ENCODE measurements around the gene GRAMD2B. TPM values are rescaled to one million over a fixed set of nuclear protein-coding genes. Genes with fewer than 3 reads are reported as not detected.

The GRAMD2B gene
- total RNA-seq, 1 donor from 2014 or later = 11.0 TPM

GRCh38 chr5:126450907-126451306 lies 27.7 kb downstream of the GRAMD2B start:
- no peak for DNase-seq (ENCODE audit: low spot score)
- H3K4me1 ChIP-seq = no peaks in the 10 kb centered on the region
- H3K9ac ChIP-seq = no peak overlapping the region
- H3K4me2 ChIP-seq = no peak overlapping the region
- no peaks in the 10 kb centered on the region for H3K27me3 ChIP-seq
- no peaks in the 10 kb centered on the region for H3K79me2 ChIP-seq (ENCODE audit: low read depth)
- Mint-ChIP-seq H3K27me3 (ENCODE audit: insufficient read depth, low read depth) (no peaks in the 10 kb centered on the region), H3K4me1 (peaks cover 12% of the 10 kb centered on the region), H3K27ac (no peak overlapping the region), H3K4me3 (no peak overlapping the region), H3K36me3 (no peaks in the 10 kb centered on the region), H3K9me3 (peaks cover 2% of the 10 kb centered on the region)
- TF ChIP-seq EZH2phosphoT487 (IDR thresholded peaks at IDR 0.05) = no peak
- no peaks in the 10 kb centered on the region for H3F3A ChIP-seq (ENCODE audit: low read depth)
- H2AFZ ChIP-seq (replicated peaks) = no peak overlapping the region
- H3K9me3 ChIP-seq (ENCODE audit: low read depth) = no peaks in the 10 kb centered on the region
- H3K27ac ChIP-seq = no peak overlapping the region
- H3K36me3 ChIP-seq = no peaks in the 10 kb centered on the region
- no peaks in the 10 kb centered on the region for H4K20me1 ChIP-seq (ENCODE audit: low read depth)
- H3K4me3 ChIP-seq = no peak overlapping the region

- H3K36me3 Mint-ChIP-seq = no peaks in the 10 kb centered on the region
- TF ChIP-seq EZH2phosphoT487 (IDR thresholded peaks at IDR 0.05) = no peak
- TF ChIP-seq CTCF (IDR thresholded peaks at IDR 0.05) = no peak
- TF ChIP-seq EZH2 (IDR thresholded peaks at IDR 0.05) = no peak
- H3K4me1 ChIP-seq = no peaks in the 10 kb centered on the region
- H3K4me2 ChIP-seq = no peak overlapping the region
- H3K27ac Mint-ChIP-seq = no peak overlapping the region
- H3K9ac ChIP-seq = no peak overlapping the region
- no peaks in the 10 kb centered on the region for H3K27me3 ChIP-seq
- H3K4me1 Mint-ChIP-seq = peaks cover 12% of the 10 kb centered on the region
- DNase-seq (ENCODE audit: low spot score) = no peak
- H4K20me1 ChIP-seq (ENCODE audit: low read depth) = no peaks in the 10 kb centered on the region
- H3K9me3 Mint-ChIP-seq = peaks cover 2% of the 10 kb centered on the region
- no peaks in the 10 kb centered on the region for H3K9me3 ChIP-seq (ENCODE audit: low read depth)
- no peak overlapping the region for H2AFZ ChIP-seq (replicated peaks)
- no peak overlapping the region for H3K27ac ChIP-seq
- no peak overlapping the region for H3K4me3 Mint-ChIP-seq
- H3K27me3 Mint-ChIP-seq (ENCODE audit: insufficient read depth, low read depth) = peaks cover under 1% of the 10 kb centered on the region
- no peaks in the 10 kb centered on the region for H3K36me3 ChIP-seq
- no peak overlapping the region for H3K4me3 ChIP-seq
- no peaks in the 10 kb centered on the region for H3K79me2 ChIP-seq (ENCODE audit: low read depth)
- no peaks in the 10 kb centered on the region for H3F3A ChIP-seq (ENCODE audit: low read depth)
Observed at GRCh38 chr5:126452477-126452876, 29.3 kb downstream of the GRAMD2B start.

- H3K4me1 Mint-ChIP-seq = peaks cover 12% of the 10 kb centered on the region
- no peak for DNase-seq (ENCODE audit: low spot score)
- H3K27me3 Mint-ChIP-seq (ENCODE audit: insufficient read depth, low read depth) = peaks cover 3% of the 10 kb centered on the region
- no peak overlapping the region for H3K27ac ChIP-seq
- no peaks in the 10 kb centered on the region for H3K79me2 ChIP-seq (ENCODE audit: low read depth)
- H3F3A ChIP-seq (ENCODE audit: low read depth) = no peaks in the 10 kb centered on the region
- no peaks in the 10 kb centered on the region for H3K36me3 ChIP-seq
- H3K4me1 ChIP-seq = no peaks in the 10 kb centered on the region
- no peaks in the 10 kb centered on the region for H3K27me3 ChIP-seq
- H3K4me3 ChIP-seq = no peak overlapping the region
- H3K4me2 ChIP-seq = no peak overlapping the region
- TF ChIP-seq EZH2 (IDR thresholded peaks at IDR 0.05) (no peak), CTCF (IDR thresholded peaks at IDR 0.05) (no peak), EZH2phosphoT487 (IDR thresholded peaks at IDR 0.05) (no peak)
- no peaks in the 10 kb centered on the region for H3K36me3 Mint-ChIP-seq
- H3K9ac ChIP-seq = no peak overlapping the region
- no peaks in the 10 kb centered on the region for H4K20me1 ChIP-seq (ENCODE audit: low read depth)
- H3K27ac Mint-ChIP-seq = no peak overlapping the region
- H3K9me3 Mint-ChIP-seq = peaks cover 2% of the 10 kb centered on the region
- H2AFZ ChIP-seq (replicated peaks) = no peak overlapping the region
- no peak overlapping the region for H3K4me3 Mint-ChIP-seq
- H3K9me3 ChIP-seq (ENCODE audit: low read depth) = no peaks in the 10 kb centered on the region
Observed at GRCh38 chr5:126454081-126454480, 30.9 kb downstream of the GRAMD2B start.

GRCh38 chr5:126454535-126454934 lies 31.3 kb downstream of the GRAMD2B start:
- Histone ChIP-seq H3K9ac (no peak overlapping the region), H3F3A (ENCODE audit: low read depth) (no peaks in the 10 kb centered on the region), H2AFZ (replicated peaks) (no peak overlapping the region), H3K27ac (no peak overlapping the region), H3K4me3 (no peak overlapping the region), H3K27me3 (no peaks in the 10 kb centered on the region), H3K9me3 (ENCODE audit: low read depth) (no peaks in the 10 kb centered on the region), H3K36me3 (no peaks in the 10 kb centered on the region), H3K4me1 (no peaks in the 10 kb centered on the region), H3K79me2 (ENCODE audit: low read depth) (no peaks in the 10 kb centered on the region), H4K20me1 (ENCODE audit: low read depth) (no peaks in the 10 kb centered on the region), H3K4me2 (no peak overlapping the region)
- H3K4me3 Mint-ChIP-seq = no peak overlapping the region
- H3K36me3 Mint-ChIP-seq = no peaks in the 10 kb centered on the region
- DNase-seq (ENCODE audit: low spot score) = no peak
- peaks cover 2% of the 10 kb centered on the region for H3K9me3 Mint-ChIP-seq
- no peak for TF ChIP-seq EZH2phosphoT487 (IDR thresholded peaks at IDR 0.05)
- no peak for TF ChIP-seq EZH2 (IDR thresholded peaks at IDR 0.05)
- TF ChIP-seq CTCF (IDR thresholded peaks at IDR 0.05) = no peak
- H3K27me3 Mint-ChIP-seq (ENCODE audit: insufficient read depth, low read depth) = peaks cover 3% of the 10 kb centered on the region
- H3K27ac Mint-ChIP-seq = no peak overlapping the region
- peaks cover 11% of the 10 kb centered on the region for H3K4me1 Mint-ChIP-seq
